ENCODE results near the gene PDE4D.

DNA sequence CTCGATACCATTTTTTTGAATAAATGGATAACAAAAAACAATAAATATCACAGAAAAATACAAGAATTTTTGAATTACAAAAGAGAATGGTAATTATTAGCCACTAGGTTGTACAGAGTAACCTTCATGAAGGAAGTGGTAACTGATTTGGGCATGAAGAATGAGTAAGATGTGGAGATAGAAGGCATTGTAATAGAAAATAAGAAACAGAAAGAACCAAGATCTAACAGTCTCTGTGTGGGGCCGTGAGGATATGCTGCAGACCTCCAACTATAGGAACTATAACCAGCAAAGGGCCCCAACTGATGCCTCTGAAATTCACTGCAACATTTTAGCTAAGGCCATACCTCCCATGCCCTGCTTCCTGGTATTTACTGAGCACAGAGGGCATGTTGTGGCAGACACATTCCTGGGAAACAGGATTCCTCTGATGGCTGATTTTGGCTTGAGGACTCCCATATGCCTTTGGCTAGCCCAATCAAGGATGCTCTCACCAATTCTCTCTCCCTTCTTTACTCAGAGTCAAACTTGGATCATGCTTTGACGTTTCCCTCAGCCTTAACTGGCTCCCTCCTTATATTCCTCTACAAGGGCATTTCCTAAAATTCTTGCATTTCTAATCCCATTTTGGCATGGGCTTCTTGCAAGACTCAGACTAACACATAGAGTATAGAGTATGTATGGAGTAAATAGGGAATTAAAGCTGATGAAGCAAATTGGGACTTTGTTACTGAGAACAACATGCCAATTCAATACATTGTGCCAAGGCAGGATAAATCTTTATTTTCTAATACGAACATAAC is 208.9 kb downstream of the PDE4D start:
- TF ChIP-seq ARNTL (CRISPR knock-in tag; IDR thresholded peaks at IDR 0.05; ENCODE audit: borderline replicate concordance, low read depth): no peak
- TF ChIP-seq ZC3H10 (CRISPR knock-in tag; IDR thresholded peaks at IDR 0.05): no peak

Data from SK-N-SH treated with all-trans-retinoic acid at 6 μM for 48 hours (cell line).